Peyer's patch (tissue), 4 donors: ENCODE data around the gene ARV1. TPM values are rescaled to one million over a fixed set of nuclear protein-coding genes. Genes with fewer than 3 reads are reported as not detected.

Source experiments
- DNase-seq, 3 donors: peaks; one replicate each; pipeline ENCODE4 v3.0.0-alpha.2; 2017 to 2019
- H3K27ac ChIP-seq, 4 donors: fragments of 200-600 bp; sonication (generic); one replicate each; pipeline ENCODE4 v1.5.1; 2016 to 2019
- H3K27me3 ChIP-seq, 2 donors: fragments of 200-600 bp; sonication (generic); one replicate each; pipeline ENCODE4 v1.5.1; 2019
- H3K36me3 ChIP-seq, 3 donors: fragments of 200-600 bp; sonication (generic); one replicate each; pipeline ENCODE4 v1.5.1; 2016 to 2019
- H3K4me1 ChIP-seq, 4 donors: fragments of 200-600 bp; sonication (generic); one replicate each; pipeline ENCODE4 v1.5.1; 2016 to 2019
- H3K4me3 ChIP-seq, 4 donors: fragments of 200-600 bp; sonication (generic); 1 replicate in 3 of 4; 2 replicates in 1 of 4; pipeline ENCODE4 v1.5.1; 2016 to 2019; ENCODE audit warnings: mild to moderate bottlenecking in 1 of 4
- H3K9me3 ChIP-seq, 4 donors: fragments of 200-600 bp; sonication (generic); one replicate each; pipeline ENCODE4 v1.5.1; 2016 to 2019; ENCODE audit warnings: mild to moderate bottlenecking in 1 of 4
- CTCF ChIP-seq, 6 experiments: fragments of 450-650 bp in 4 of 6; fragments of 200-600 bp in 2 of 6; sonication (generic) in 1 of 6; IDR thresholded peaks; one replicate each; pipeline ENCODE4 v1.5.1; 2017 to 2019; ENCODE audit warnings: antibody characterized with exemption in 6 of 6, mild to moderate bottlenecking in 3 of 6, moderate library complexity in 1 of 6
- POLR2A ChIP-seq, 2 donors: fragments of 450-650 bp; IDR thresholded peaks; one replicate each; pipeline ENCODE4 v1.5.1; 2017; ENCODE audit warnings: antibody characterized with exemption in 2 of 2, mild to moderate bottlenecking in 2 of 2, moderate library complexity in 2 of 2
- total RNA-seq, 4 donors: library from RNA; depleted of rRNA; stranded (reverse); fragments of >200 nt; gene quantifications; one replicate each; pipeline ENCODE4 v1.1.0, GENCODE V29; 2016

The ARV1 gene
- total RNA-seq, 4 donors from 2014 or later = 13.2 to 28.9 (median 21.0) TPM

- no peak for TF ChIP-seq POLR2A (IDR thresholded peaks at IDR 0.05)
- TF ChIP-seq CTCF (IDR thresholded peaks at IDR 0.05) = no peak
- Histone ChIP-seq H3K4me3 (no peak overlapping the region), H3K27me3 (no peaks in the 10 kb centered on the region), H3K9me3 (no peaks in the 10 kb centered on the region), H3K36me3 (peaks cover 0 to 2% (median 0%) of the 10 kb centered on the region in 3 donors), H3K27ac (no peak overlapping the region), H3K4me1 (no peaks in the 10 kb centered on the region)
- DNase-seq = no peak
Measured at GRCh38 chr1:230939806-230940489, 38.9 kb upstream of the ARV1 start.

GRCh38 chr1:230940848-230941247 is 38.0 kb upstream of the ARV1 start:
- TF ChIP-seq CTCF (IDR thresholded peaks at IDR 0.05) = no peak
- TF ChIP-seq POLR2A (IDR thresholded peaks at IDR 0.05) = no peak
- Histone ChIP-seq H3K27me3 (no peaks in the 10 kb centered on the region), H3K4me3 (no peak overlapping the region), H3K27ac (no peak overlapping the region), H3K4me1 (no peaks in the 10 kb centered on the region), H3K9me3 (no peaks in the 10 kb centered on the region), H3K36me3 (peaks cover 0 to 9% (median 0%) of the 10 kb centered on the region in 3 donors)
- DNase-seq = no peak

GRCh38 chr1:230943048-230943593 is 35.8 kb upstream of the ARV1 start:
- no peaks in the 10 kb centered on the region for H3K4me1 ChIP-seq
- DNase-seq = no peak
- no peak for TF ChIP-seq POLR2A (IDR thresholded peaks at IDR 0.05)
- no peak for TF ChIP-seq CTCF (IDR thresholded peaks at IDR 0.05)
- H3K4me3 ChIP-seq = no peak overlapping the region
- no peaks in the 10 kb centered on the region for H3K9me3 ChIP-seq
- peaks cover 0 to 8% (median 0%) of the 10 kb centered on the region in 3 donors for H3K36me3 ChIP-seq
- no peak overlapping the region for H3K27ac ChIP-seq
- H3K27me3 ChIP-seq = no peaks in the 10 kb centered on the region

GRCh38 chr1:230948301-230948700 is 30.6 kb upstream of the ARV1 start:
- H3K27me3 ChIP-seq = no peaks in the 10 kb centered on the region
- no peak overlapping the region for H3K4me3 ChIP-seq
- H3K9me3 ChIP-seq = no peaks in the 10 kb centered on the region
- DNase-seq = no peak
- no peak for TF ChIP-seq POLR2A (IDR thresholded peaks at IDR 0.05)
- TF ChIP-seq CTCF (IDR thresholded peaks at IDR 0.05) = no peak
- peaks cover 0 to 4% (median 0%) of the 10 kb centered on the region in 4 donors for H3K4me1 ChIP-seq
- H3K36me3 ChIP-seq = peaks cover 0 to 8% (median 0%) of the 10 kb centered on the region in 3 donors
- H3K27ac ChIP-seq = no peak overlapping the region

GRCh38 chr1:230948903-230949302 is 30.0 kb upstream of the ARV1 start:
- TF ChIP-seq CTCF (IDR thresholded peaks at IDR 0.05) (no peak), POLR2A (IDR thresholded peaks at IDR 0.05) (no peak)
- no peak overlapping the region for H3K4me3 ChIP-seq

More at GRCh38 chr1:230948903-230949302, 30.0 kb upstream of the ARV1 start:
- Histone ChIP-seq H3K9me3 (no peaks in the 10 kb centered on the region), H3K4me1 (peaks cover 0 to 4% (median 0%) of the 10 kb centered on the region in 4 donors), H3K36me3 (peaks cover 0 to 12% (median 0%) of the 10 kb centered on the region in 3 donors), H3K27me3 (no peaks in the 10 kb centered on the region), H3K27ac (no peak overlapping the region)
- no peak for DNase-seq
